HG03135 (cell line): ENCODE data around the gene MMEL1.

Source experiments
- ATAC-seq: cut with Tn5 transposase; IDR thresholded peaks from one replicate; pipeline ENCODE4 v1.9.1; 2021; ENCODE audit warnings: mild to moderate bottlenecking, moderate library complexity; ENCODE audit not compliant: unreplicated experiment

MMEL1 gene

GRCh38 chr1:2605509-2606395, 27.1 kb downstream of the MMEL1 start:
- ATAC-seq = no peak

GRCh38 chr1:2604844-2605508, 27.8 kb downstream of the MMEL1 start:
- no peak for ATAC-seq

DNA sequence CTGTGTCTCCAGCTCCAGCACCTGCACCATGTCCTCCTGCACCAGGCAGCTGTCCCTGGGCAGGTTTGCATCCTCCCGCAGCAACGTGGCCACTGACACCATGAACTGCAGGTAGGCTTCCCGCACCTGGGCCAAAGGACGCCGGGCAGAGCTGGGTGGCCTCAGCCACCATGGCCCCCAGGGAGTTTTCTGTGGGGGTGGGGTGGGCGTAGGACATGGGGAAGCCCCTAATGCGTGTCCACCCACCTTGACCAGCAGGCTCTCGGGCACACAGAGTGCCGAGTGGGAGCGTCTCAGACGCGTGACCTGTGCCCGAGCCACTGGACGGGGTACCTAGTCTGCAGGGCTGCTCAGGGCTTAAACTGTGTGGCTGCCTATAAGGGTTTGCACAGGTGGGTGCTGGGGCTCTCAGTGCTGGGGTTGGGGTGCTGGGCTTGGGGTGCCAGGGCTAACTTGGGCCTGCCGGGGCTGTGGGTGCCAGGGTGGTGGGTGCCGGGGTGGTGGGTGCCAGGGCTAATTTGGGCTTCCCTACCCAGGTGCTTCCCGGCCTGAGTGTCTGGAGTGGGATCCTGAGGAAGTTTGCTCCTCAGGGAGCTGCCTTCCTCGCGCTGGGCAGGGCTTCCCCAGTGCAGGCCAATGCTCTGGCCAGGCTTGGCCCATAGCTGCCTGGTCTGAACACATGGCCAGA, 28.5 kb downstream of the MMEL1 start:
- no peak for ATAC-seq

- no peak for ATAC-seq
Measured at GRCh38 chr1:2603521-2604155, 29.2 kb downstream of the MMEL1 start.

DNA sequence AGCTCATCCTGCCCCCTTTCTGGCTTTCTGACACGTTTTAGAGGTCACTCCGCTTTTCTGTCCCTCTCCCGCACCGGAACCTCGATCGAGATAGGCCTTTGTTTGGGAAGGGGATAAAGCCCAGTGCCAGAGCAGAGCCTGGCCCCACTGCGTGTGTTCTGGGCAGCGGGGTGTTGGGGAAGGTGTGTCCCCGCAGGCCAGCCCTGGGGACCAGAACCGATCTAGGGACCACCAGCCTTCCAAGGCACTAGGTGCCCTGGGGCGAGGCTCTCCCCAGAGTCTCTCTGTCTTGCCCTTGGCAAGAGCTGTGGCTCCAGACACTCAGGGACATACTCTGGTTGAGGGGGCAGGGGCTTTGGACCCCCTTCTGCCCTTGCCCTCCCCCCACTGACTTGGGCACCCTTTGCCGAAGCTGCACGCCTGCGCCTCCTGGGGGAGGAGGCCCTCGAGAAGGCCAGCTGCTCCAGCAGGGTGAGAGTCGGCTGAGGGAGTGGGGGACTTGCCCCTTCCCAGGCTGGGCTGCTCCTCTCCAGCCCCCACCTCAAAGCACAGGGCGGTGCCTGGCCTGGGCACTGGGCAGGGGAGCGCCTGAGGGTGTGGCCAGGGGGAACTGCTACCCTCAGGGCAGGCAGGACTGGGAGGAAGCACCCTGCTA, 29.8 kb downstream of the MMEL1 start:
- no peak for ATAC-seq

DNA sequence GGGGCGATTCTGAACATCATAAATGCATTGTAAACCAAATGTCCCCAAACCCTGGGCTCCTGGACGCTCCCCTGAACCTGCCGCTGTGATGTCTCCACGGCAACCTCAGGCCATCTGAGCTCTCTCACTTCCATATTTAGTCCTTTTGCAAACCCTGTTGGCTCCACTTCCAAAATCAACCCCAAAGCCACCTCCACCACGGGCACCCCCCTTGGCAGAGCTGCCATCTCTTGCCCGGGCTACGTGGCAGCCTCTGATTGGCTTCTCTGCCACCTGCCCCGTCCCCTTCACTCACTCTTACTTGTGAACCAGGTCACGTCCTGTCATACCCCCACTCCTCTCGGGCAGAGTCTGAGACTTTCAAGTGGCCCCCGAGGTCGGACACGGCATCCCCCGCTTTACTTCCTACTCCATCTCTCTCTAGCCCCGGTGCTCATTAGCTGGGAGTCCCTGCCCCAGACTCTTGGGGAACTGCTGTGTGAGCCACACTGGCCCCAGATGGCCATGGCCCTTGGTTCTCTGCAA, 30.4 kb downstream of the MMEL1 start:
- no peak for ATAC-seq

GRCh38 chr1:2601721-2602303, 31.0 kb downstream of the MMEL1 start:
- no peak for ATAC-seq

- ATAC-seq = no peak
Measured at GRCh38 chr1:2598329-2598931, 34.4 kb downstream of the MMEL1 start.

- ATAC-seq = no peak
Measured at GRCh38 chr1:2597441-2598328, 35.1 kb downstream of the MMEL1 start.

DNA sequence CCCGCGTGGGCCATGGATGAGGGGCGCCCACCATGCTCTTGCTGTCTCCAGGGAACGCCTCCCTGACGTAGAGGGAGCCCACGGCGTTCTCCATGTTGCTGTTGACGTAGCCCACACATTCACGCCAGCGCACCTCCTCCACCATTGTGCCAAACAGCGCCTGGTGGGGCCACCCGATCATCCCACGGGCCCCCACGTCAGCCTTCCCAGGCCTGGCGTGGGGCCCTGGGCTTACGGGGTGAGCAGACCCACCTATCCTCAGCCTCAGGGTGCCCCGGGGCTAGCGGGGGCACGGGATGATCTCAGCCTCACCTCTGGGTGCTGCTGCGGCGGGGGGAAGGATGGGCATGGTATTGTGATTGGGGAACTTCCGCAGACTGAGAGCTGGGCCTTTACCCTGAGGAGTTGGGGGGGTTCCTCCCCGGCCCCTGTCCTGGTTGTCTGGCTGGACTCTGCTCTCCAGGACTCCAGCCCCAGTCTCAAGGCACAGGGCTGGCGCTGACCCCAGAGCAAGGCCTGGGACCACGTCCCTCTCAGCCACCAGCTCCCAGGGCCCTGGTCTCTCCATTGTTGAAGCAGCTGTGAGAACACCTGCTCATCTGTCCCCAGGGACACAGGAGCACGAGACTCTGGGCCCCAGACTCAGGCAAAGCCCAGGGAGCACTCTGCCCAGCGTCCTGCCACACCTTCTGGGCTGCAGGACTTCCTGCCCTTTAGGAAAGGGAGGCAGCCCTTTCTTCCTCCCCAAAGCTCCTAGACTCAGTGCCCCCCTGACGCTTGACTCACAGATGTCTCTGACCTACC, 36.1 kb downstream of the MMEL1 start:
- no peak for ATAC-seq

DNA sequence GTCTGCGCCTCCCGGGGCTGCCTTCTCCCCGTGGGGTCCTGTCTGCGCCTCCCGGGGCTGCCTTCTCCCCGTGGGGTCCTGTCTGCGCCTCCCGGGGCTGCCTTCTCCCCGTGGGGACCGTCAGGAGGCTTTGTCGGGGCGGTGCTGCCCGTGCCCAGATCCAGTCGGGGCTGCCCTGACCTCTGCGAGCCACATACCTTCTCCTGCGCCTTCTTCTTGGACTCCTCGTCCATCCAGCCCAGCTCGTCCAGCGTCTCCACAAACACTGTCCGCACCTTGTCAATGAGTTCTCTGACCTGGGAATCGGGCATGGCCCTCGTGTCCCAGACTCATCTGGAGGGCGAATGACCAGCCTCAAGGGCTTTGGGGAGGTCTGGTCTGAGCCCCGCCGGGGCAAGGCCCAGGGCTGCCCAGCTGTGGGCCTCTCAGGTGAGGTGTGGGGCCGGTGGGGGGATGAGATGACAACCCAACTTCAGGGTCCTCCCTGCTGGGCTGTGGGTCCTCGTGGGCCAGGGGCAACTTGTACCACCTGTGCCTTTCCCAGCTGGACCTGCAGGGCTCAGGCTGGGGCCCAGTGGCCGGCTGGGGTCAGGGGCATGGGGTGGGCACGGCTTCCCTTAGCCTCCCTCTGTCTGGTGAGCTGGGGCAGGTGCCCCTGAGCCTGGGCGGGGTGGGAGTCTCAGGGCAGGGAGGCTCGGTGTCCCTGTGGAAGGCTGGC, 36.8 kb downstream of the MMEL1 start:
- ATAC-seq = no peak

GRCh38 chr1:2595261-2595811, 37.5 kb downstream of the MMEL1 start:
- ATAC-seq = no peak

GRCh38 chr1:2594641-2595131, 38.1 kb downstream of the MMEL1 start:
- no peak for ATAC-seq

DNA sequence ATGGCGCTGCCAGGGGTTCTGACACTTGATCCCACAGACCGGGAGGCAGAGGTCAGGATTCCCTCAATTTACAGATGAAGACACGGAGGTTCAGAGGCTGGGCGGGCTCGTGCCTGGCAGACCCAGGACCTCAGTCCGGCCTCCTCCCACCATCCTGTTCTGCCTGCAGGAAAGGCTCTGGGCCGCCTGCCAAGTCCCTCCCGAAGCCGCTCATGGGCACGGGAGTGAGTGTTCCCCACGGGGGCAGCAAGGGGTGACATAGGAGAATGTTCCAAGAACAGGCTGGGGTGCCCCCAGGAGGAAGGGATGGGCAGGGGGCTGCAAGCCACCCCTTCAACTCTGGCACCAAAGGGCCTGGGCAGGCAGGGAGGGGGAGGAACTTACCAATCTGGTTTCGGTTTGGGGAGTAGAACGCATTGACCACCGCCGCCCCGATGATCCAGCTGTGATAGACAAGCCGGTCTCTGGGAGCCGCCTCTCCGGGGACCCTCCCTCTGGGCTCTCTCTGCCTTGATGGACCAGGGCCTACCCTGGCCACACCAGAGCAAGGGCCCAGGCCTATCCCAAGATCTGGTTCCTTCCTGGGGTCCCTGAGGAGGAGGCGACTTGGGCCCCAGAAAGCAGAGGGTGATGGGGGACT, 38.7 kb downstream of the MMEL1 start:
- ATAC-seq = no peak

DNA sequence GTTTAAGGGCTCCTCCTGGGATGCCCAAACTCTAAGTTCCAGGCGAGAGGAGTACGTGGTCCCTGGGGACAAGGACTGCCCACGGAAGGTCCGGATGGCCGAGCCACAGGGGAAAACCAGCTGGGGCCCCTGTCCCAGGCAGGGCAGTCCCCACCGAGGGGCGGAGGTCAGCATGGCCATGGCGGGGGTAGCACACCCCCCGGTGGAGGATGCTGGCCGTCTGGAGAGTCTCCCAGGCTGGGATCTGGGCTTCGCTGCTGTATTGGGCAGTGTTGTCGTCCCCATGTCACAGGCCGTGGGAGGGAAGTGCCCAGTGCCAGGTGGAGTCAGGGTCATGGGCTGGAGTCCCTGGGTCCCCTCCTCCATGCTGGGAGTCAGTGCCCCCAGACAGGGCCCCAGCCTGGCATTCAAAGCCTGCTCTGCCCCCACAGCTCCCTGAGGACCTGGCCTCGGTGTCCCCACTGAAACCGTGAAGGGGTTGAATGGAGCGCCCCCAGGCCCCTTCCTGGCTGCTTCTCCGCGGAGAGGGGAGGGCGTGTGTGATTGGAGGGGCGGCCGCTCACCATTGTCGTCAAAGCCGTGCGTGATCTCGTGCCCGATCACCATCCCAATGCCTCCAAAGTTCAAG, 39.5 kb downstream of the MMEL1 start:
- no peak for ATAC-seq

DNA sequence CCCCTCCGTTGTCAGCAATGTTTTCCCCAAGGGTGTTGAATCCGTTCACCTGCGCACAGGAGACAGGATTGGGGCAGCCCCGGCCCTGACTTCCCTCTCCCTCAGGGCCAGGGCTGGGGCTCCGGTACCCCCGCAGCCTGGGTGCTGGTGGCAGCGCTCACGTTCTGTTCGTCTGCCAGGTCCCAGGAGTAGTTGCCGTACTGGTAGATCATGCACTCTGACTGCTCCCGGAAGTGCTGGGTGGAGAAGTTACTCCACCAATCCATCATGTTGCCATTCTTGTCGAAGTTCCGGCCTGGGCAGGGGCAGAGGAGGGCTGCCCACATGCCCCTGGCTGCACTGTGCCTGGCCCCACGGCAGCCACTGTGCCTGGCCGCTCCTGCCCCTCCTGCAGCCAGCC, 40.1 kb downstream of the MMEL1 start:
- no peak for ATAC-seq
